H1 (cell line): ENCODE results near the gene MCF2L. TPM values are rescaled to one million over a fixed set of nuclear protein-coding genes. Genes with fewer than 3 reads are reported as not detected.

ENCODE experiments used
- CTCF ChIA-PET: fragments of 300-600 bp; sonication (Branson Sonifier 250); formaldehyde crosslinking; loops from one replicate; lab custom pipeline; 2021; ENCODE audit not compliant: partially characterized antibody; lab: Charles Lee
- POLR2A ChIA-PET: fragments of 300-600 bp; sonication (Branson Sonifier 250); formaldehyde crosslinking; loops from one replicate; lab custom pipeline; 2021; ENCODE audit warnings: inconsistent platforms; ENCODE audit not compliant: partially characterized antibody; lab: Charles Lee
- DNase-seq, 2 experiments: peaks; one replicate each; pipeline versions ENCODE4 v3.0.0 to v3.0.0-alpha.2; 2010 to 2022; ENCODE audit warnings: low spot score in 2 of 2, low read depth in 1 of 2, mixed read lengths in 1 of 2
- FAIRE-seq: peaks from 2 replicates; lab custom pipeline; 2011; peaks lifted over from hg19 to GRCh38; lab: Jason Lieb, UNC
- H2AFZ ChIP-seq: 2 replicates; pipeline ENCODE4 v1.8.1; 2012; ENCODE audit warnings: low read length, inconsistent platforms
- H2AK5ac ChIP-seq: 2 replicates; pipeline ENCODE4 v1.6.1; 2013; ENCODE audit warnings: low read depth, low read length
- H2BK120ac ChIP-seq: replicated peaks from 2 replicates; pipeline ENCODE3; 2013; ENCODE audit warnings: low read depth, low read length, inconsistent platforms
- H2BK12ac ChIP-seq: 2 replicates; pipeline ENCODE4 v1.6.1; 2013; ENCODE audit warnings: low read depth, low read length
- H2BK15ac ChIP-seq: 2 replicates; pipeline ENCODE4 v1.6.1; 2013; ENCODE audit warnings: low read length
- H2BK20ac ChIP-seq: 2 replicates; pipeline ENCODE4 v1.6.1; 2013; ENCODE audit warnings: low read length
- H2BK5ac ChIP-seq: 2 replicates; pipeline ENCODE4 v1.6.1; 2013; ENCODE audit warnings: low read depth, low read length
- H3K14ac ChIP-seq: 2 replicates; pipeline ENCODE4 v1.6.1; 2013; ENCODE audit warnings: inconsistent platforms; ENCODE audit not compliant: insufficient read length
- H3K18ac ChIP-seq: 2 replicates; pipeline ENCODE4 v1.6.1; 2013; ENCODE audit warnings: low read length; ENCODE audit errors: extremely low read depth
- H3K23ac ChIP-seq: 2 replicates; pipeline ENCODE4 v1.6.1; 2013; ENCODE audit warnings: inconsistent platforms; ENCODE audit not compliant: insufficient read length
- H3K23me2 ChIP-seq: 2 replicates; pipeline ENCODE4 v1.6.1; 2013; ENCODE audit warnings: low read depth, low read length
- H3K27ac ChIP-seq: 2 replicates; pipeline ENCODE4 v1.6.1; 2011; ENCODE audit warnings: low read depth, low read length, inconsistent platforms
- H3K27me3 ChIP-seq, 4 experiments: replicated peaks in 1 of 4; 1 replicate in 1 of 4; 2 replicates in 3 of 4; pipeline versions ENCODE4 v1.6.1 to v1.8.1; 2011 to 2013; ENCODE audit warnings: low read length in 3 of 4, mild to moderate bottlenecking in 3 of 4, inconsistent platforms in 2 of 4, mixed read lengths in 2 of 4, moderate library complexity in 1 of 4; ENCODE audit not compliant: control insufficient read depth in 3 of 4, insufficient read depth in 3 of 4; ENCODE audit errors: extremely low read depth in 1 of 4
- H3K36me3 ChIP-seq, 4 experiments: 2 replicates each; pipeline versions ENCODE4 v1.6.1 to v1.8.1; 2011 to 2013; ENCODE audit warnings: mild to moderate bottlenecking in 4 of 4, low read length in 3 of 4, moderate library complexity in 2 of 4, control low read depth in 1 of 4, inconsistent platforms in 1 of 4; ENCODE audit not compliant: insufficient read depth in 4 of 4, control insufficient read depth in 2 of 4
- H3K4ac ChIP-seq: replicated peaks from 2 replicates; pipeline ENCODE3; 2013; ENCODE audit warnings: low read length, low read depth, mixed read lengths, inconsistent platforms; ENCODE audit not compliant: insufficient read length
- H3K4me1 ChIP-seq, 4 experiments: replicated peaks in 1 of 4; 1 replicate in 1 of 4; 2 replicates in 3 of 4; pipeline versions ENCODE4 v1.6.1 to v1.8.1; 2011 to 2013; ENCODE audit warnings: low read length in 3 of 4, inconsistent platforms in 2 of 4, mixed read lengths in 1 of 4; ENCODE audit not compliant: insufficient read depth in 4 of 4, control insufficient read depth in 3 of 4
- H3K4me2 ChIP-seq, 2 experiments: 2 replicates each; pipeline versions ENCODE4 v1.6.1 to v1.8.1; 2011 to 2013; ENCODE audit warnings: low read depth in 2 of 2, low read length in 2 of 2, control low read depth in 1 of 2, inconsistent platforms in 1 of 2, mild to moderate bottlenecking in 1 of 2; ENCODE audit not compliant: insufficient read depth in 1 of 2
- H3K4me3 ChIP-seq, 4 experiments: fragments of 200-600, 300-600 bp in 1 of 4; sonication (generic), shearing (Covaris generic), sonication (Bioruptor Twin) in 1 of 4; 2 replicates each; pipeline versions ENCODE4 v1.5.1 to v1.8.1; 2011 to 2016; ENCODE audit warnings: low read length in 4 of 4, low read depth in 3 of 4, control low read depth in 2 of 4, inconsistent platforms in 2 of 4, mild to moderate bottlenecking in 2 of 4, mixed read lengths in 1 of 4, moderate library complexity in 1 of 4; ENCODE audit not compliant: insufficient read depth in 2 of 4; ENCODE audit errors: extremely low read depth in 1 of 4
- H3K56ac ChIP-seq: replicated peaks from 2 replicates; pipeline ENCODE3; 2013; ENCODE audit warnings: low read depth, mild to moderate bottlenecking, mixed read lengths, low read length, inconsistent platforms; ENCODE audit not compliant: insufficient read length
- H3K79me1 ChIP-seq: 2 replicates; pipeline ENCODE4 v1.6.1; 2013; ENCODE audit warnings: low read depth, low read length, control low read depth
- H3K79me2 ChIP-seq, 2 experiments: 2 replicates each; pipeline versions ENCODE4 v1.6.1 to v1.8.1; 2012 to 2013; ENCODE audit warnings: low read length in 2 of 2, mild to moderate bottlenecking in 2 of 2, inconsistent platforms in 1 of 2; ENCODE audit not compliant: insufficient read depth in 2 of 2, control insufficient read depth in 1 of 2
- H3K9ac ChIP-seq, 4 experiments: replicated peaks in 1 of 4; 1 replicate in 1 of 4; 2 replicates in 3 of 4; pipeline versions ENCODE4 v1.6.1 to v1.8.1; 2011 to 2013; ENCODE audit warnings: low read depth in 3 of 4, low read length in 3 of 4, control low read depth in 2 of 4, mild to moderate bottlenecking in 2 of 4, moderate library complexity in 2 of 4, inconsistent platforms in 1 of 4; ENCODE audit errors: extremely low read depth in 1 of 4
- H3K9me3 ChIP-seq, 2 experiments: 2 replicates each; pipeline versions ENCODE4 v1.6.1 to v1.8.1; 2012 to 2013; ENCODE audit warnings: mild to moderate bottlenecking in 2 of 2, moderate library complexity in 2 of 2, control low read depth in 1 of 2, inconsistent platforms in 1 of 2, low read depth in 1 of 2, low read length in 1 of 2, mixed read lengths in 1 of 2; ENCODE audit not compliant: insufficient read depth in 2 of 2
- H4K20me1 ChIP-seq, 2 experiments: replicated peaks in 1 of 2; 2 replicates each; pipeline versions ENCODE3 to v1.8.1; 2011 to 2013; ENCODE audit warnings: inconsistent platforms in 2 of 2, low read length in 2 of 2, mild to moderate bottlenecking in 1 of 2; ENCODE audit not compliant: insufficient read depth in 2 of 2, control insufficient read depth in 1 of 2
- H4K5ac ChIP-seq: 2 replicates; pipeline ENCODE4 v1.6.1; 2013; ENCODE audit warnings: low read length, low read depth, mixed read lengths, inconsistent platforms; ENCODE audit not compliant: insufficient read length
- H4K8ac ChIP-seq: 2 replicates; pipeline ENCODE4 v1.8.0; 2013; ENCODE audit warnings: mild to moderate bottlenecking, moderate library complexity, low read length, inconsistent platforms; ENCODE audit not compliant: insufficient read depth; ENCODE audit errors: extremely low read depth
- H4K91ac ChIP-seq: replicated peaks from 2 replicates; pipeline ENCODE3; 2013; ENCODE audit warnings: low read length, mixed read lengths, inconsistent platforms; ENCODE audit not compliant: insufficient read length
- BACH1 ChIP-seq: IDR thresholded peaks from 2 replicates; pipeline ENCODE4 v1.6.1; 2012; ENCODE audit warnings: low read length, improper control_type of control experiment
- CHD1 ChIP-seq: IDR thresholded peaks from 2 replicates; pipeline ENCODE4 v1.6.1; 2012; ENCODE audit warnings: low read depth, low read length, improper control_type of control experiment
- CTCF ChIP-seq, 3 experiments: IDR thresholded peaks; 1 replicate in 2 of 3; 2 replicates in 1 of 3; pipeline versions ENCODE4 v1.5.1 to v1.6.1; 2011; ENCODE audit warnings: low read length in 3 of 3, mild to moderate bottlenecking in 3 of 3, inconsistent platforms in 2 of 3, low read depth in 1 of 3, moderate library complexity in 1 of 3; ENCODE audit not compliant: insufficient read depth in 1 of 3; ENCODE audit errors: control extremely low read depth in 1 of 3
- FOSL1 ChIP-seq: IDR thresholded peaks from 2 replicates; pipeline ENCODE4 v1.6.1; 2011; ENCODE audit warnings: mild to moderate bottlenecking, low read depth, low read length, moderate library complexity; ENCODE audit not compliant: insufficient read depth
- HDAC6 ChIP-seq: IDR thresholded peaks from one replicate; pipeline ENCODE4 v1.7.1; 2012; ENCODE audit warnings: low read depth, mild to moderate bottlenecking, inconsistent platforms, low read length, moderate library complexity
- PHF8 ChIP-seq: fragments of 200-600 bp; sonication (generic); conservative IDR thresholded peaks from 2 replicates; pipeline ENCODE4 v1.7.1; 2012; ENCODE audit warnings: low read depth, mild to moderate bottlenecking, inconsistent platforms, low read length, moderate library complexity
- RNF2 ChIP-seq: fragments of 200-900, 300-1000 bp; sonication (generic); IDR thresholded peaks from 2 replicates; pipeline ENCODE4 v1.7.1; 2016; ENCODE audit warnings: borderline replicate concordance, low read depth, mild to moderate bottlenecking, antibody characterized with exemption, low read length; ENCODE audit not compliant: poor library complexity, severe bottlenecking; ENCODE audit errors: missing control alignments
- SP1 ChIP-seq: IDR thresholded peaks from 2 replicates; pipeline ENCODE4 v1.6.1; 2011; ENCODE audit warnings: low read depth, low read length
- SP2 ChIP-seq: IDR thresholded peaks from 2 replicates; pipeline ENCODE4 v1.6.1; 2012; ENCODE audit warnings: mild to moderate bottlenecking, low read length, inconsistent platforms
- SP4 ChIP-seq: IDR thresholded peaks from 2 replicates; pipeline ENCODE4 v1.6.1; 2012; ENCODE audit warnings: low read length, inconsistent platforms
- WGBS, 2 experiments: shearing (Covaris generic) in 1 of 2; methylation state at CpG; one replicate each; pipeline versions ENCODE4 v1.1.6 to v1.1.7; 2013 to 2015; ENCODE audit warnings: low lambda C conversion rate in 2 of 2, mixed read lengths in 2 of 2, inconsistent platforms in 1 of 2, low coverage in 1 of 2, missing lambda C conversion rate in 1 of 2; ENCODE audit not compliant: insufficient replicate concordance in 2 of 2, insufficient coverage in 1 of 2, insufficient read length in 1 of 2; ENCODE audit errors: extremely low coverage in 1 of 2, missing lambda C conversion rate in 1 of 2; 5-methylcytosine and 5-hydroxymethylcytosine counted together
- polyA plus RNA-seq, 7 experiments: library from polyadenylated mRNA; depleted of rRNA in 3 of 7; stranded (reverse) in 5 of 7; unstranded in 2 of 7; fragments of >200 nt in 5 of 7; fragments of 200-250 nt in 2 of 7; gene quantifications; 1 replicate in 5 of 7; 2 replicates in 1 of 7; 4 replicates in 1 of 7; pipeline versions ENCODE4 v1.2.1 to v1.2.3, GENCODE V29; 2011 to 2013; ENCODE audit warnings: missing spikeins in 2 of 7, mixed read lengths in 2 of 7
- total RNA-seq: library from RNA; stranded (reverse); fragmentation: NEBNext Ultra II Directional; extraction: Animal tissue kit (Norgen Biotek cat#: 25700); gene quantifications from 2 replicates; pipeline ENCODE4 v1.2.1, GENCODE V29; 2021

MCF2L gene
- total and polyA plus RNA-seq, 2 of the 8 experiments (the other 6 are each of a cell fraction or from before 2014, with no cell fraction given): 10.1 to 24.4 TPM

DNA sequence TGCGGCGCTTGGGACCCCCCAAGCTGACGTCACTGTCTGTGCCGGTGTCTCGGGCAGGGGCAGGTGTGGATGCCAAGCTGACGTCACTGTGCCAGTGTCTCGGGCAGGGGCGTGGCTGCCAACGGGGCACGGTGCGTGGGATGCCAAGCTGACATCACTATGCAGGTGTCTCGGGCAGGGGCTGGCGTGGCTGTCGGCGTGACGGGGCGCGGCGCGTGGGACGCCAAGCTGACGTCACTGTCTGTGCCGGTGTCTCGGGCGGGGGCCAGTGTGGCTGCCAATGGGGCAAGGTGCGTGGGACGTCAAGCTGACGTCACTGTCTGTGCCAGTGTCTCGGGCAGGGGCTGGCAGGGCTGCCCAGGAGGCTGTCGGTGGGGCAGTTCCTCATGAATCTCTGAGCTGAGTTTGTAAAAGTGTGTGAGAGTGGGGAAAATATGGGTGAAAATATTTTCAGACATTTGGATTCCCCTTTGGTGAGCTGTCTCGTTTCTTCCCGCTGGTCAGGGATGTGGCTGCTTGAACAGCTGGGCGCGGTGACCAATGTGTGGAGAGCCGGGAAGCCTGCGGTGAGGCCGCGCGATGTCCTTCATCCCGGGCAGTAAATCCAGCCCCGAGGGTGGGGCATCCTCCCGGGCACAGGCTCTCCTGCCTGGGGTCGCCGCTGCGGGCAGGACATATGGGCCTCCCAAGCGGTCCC lies 25.2 kb downstream of the MCF2L start:
- no peak overlapping the region for H3K4me3 ChIP-seq
- no peak overlapping the region for H2AK5ac ChIP-seq
- H2BK120ac ChIP-seq: no peak overlapping the region
- H3K14ac ChIP-seq: no peak overlapping the region
- DNase-seq (no peak), FAIRE-seq (no peak)
- peaks cover 0 to 11% of the 10 kb centered on the region in 2 experiments for H4K20me1 ChIP-seq
- no peak overlapping the region for H4K91ac ChIP-seq
- H3K4me1 ChIP-seq: peaks cover 0 to 2% (median under 1%) of the 10 kb centered on the region in 4 experiments; a peak in 4 of 7 replicates
- no peak overlapping the region for H4K5ac ChIP-seq
- peaks cover 3 to 7% of the 10 kb centered on the region in 2 experiments for H3K9me3 ChIP-seq
- WGBS, 2 experiments: 91% methylated on average over 44 of the region's 46 CpGs; no CpG with 5 or more reads in 1 of the 2 experiments
- H2BK12ac ChIP-seq: 0 out of 2 replicates have a peak overlapping the region, but pooled peaks have one; percentile 23
- no peaks in the 10 kb centered on the region for H3K23me2 ChIP-seq
- H2BK15ac ChIP-seq: no peak overlapping the region
- no peak overlapping the region for H3K27ac ChIP-seq
- no peak overlapping the region for H3K56ac ChIP-seq
- CTCF ChIA-PET: interaction anchor here (1.0 to 4.4 kb wide), 3 partner anchors 10 to 42 kb away, joined by 3 to 21 read pairs (median 18); no protein-coding TSS in a partner anchor
- H3K36me3 ChIP-seq: no peaks in the 10 kb centered on the region
- H3K79me1 ChIP-seq: peaks cover 4% of the 10 kb centered on the region; the same call in 1 of the 2 replicates
- no peak overlapping the region for H3K23ac ChIP-seq
- no peak overlapping the region for H4K8ac ChIP-seq
- H3K27me3 ChIP-seq: no peaks in the 10 kb centered on the region
- H2AFZ ChIP-seq: no peak overlapping the region
- H2BK5ac ChIP-seq: no peak overlapping the region
- no peak overlapping the region for H3K9ac ChIP-seq
- H3K4me2 ChIP-seq: no peak overlapping the region
- H2BK20ac ChIP-seq: no peak overlapping the region
- POLR2A ChIA-PET: interaction anchor here (1.0 kb wide), 1 partner anchor 21 kb away, joined by 3 read pairs; no protein-coding TSS in a partner anchor
- no peak overlapping the region for H3K18ac ChIP-seq
- H3K4ac ChIP-seq: no peak overlapping the region
- H3K79me2 ChIP-seq: no peaks in the 10 kb centered on the region; a peak in 1 of 4 replicates
- TF ChIP-seq RNF2 (no peak), HDAC6 (no peak), CTCF (IDR thresholded peaks at IDR 0.05; ENCODE audit: control extremely low read depth in 1 of 3, insufficient read depth in 1 of 3, low read depth in 1 of 3, low read length in 3 of 3) (no peak), SP4 (no peak), FOSL1 (no peak), BACH1 (no peak), SP2 (no peak), CHD1 (no peak), SP1 (no peak), PHF8 (no peak)
